ENCODE measurements around the gene GNLY.

- no peak for TF ChIP-seq CTCF (IDR thresholded peaks at IDR 0.05)
- TF ChIP-seq EP300 (IDR thresholded peaks at IDR 0.05) = no peak
These were observed 39.2 kb downstream of the GNLY start for GRCh38 chr2:85733121-85733960.

Measured in upper lobe of left lung (tissue), 4 donors.